Stimulated activated naive CD8-positive, alpha-beta T cell treated with anti-CD3 and anti-CD28 coated beads, Interleukin-15, Interleukin-2, amounts not matched to agents 100 ng/mL and 50 ng/mL, for 24 hours (primary cell): Measurements from ENCODE around the gene BMX.
A peak's percentile ranks its signal among the peaks of the same experiment; 100 is the strongest.

Source experiments
- H3K27ac Mint-ChIP-seq: one replicate; pipeline ENCODE4 v1.8.0; 2021; ENCODE audit warnings: mild to moderate bottlenecking, mixed read lengths
- H3K27me3 Mint-ChIP-seq: one replicate; pipeline ENCODE4 v1.8.0; 2021; ENCODE audit warnings: mixed read lengths
- H3K36me3 Mint-ChIP-seq: one replicate; pipeline ENCODE4 v1.8.0; 2021; ENCODE audit warnings: low read depth, mixed read lengths
- H3K4me1 Mint-ChIP-seq: one replicate; pipeline ENCODE4 v1.8.0; 2021; ENCODE audit warnings: low read depth, mixed read lengths
- H3K4me3 Mint-ChIP-seq: one replicate; pipeline ENCODE4 v1.8.0; 2021; ENCODE audit warnings: mild to moderate bottlenecking, mixed read lengths
- H3K9me3 Mint-ChIP-seq: one replicate; pipeline ENCODE4 v1.8.0; 2021; ENCODE audit warnings: mixed read lengths

The BMX gene

DNA sequence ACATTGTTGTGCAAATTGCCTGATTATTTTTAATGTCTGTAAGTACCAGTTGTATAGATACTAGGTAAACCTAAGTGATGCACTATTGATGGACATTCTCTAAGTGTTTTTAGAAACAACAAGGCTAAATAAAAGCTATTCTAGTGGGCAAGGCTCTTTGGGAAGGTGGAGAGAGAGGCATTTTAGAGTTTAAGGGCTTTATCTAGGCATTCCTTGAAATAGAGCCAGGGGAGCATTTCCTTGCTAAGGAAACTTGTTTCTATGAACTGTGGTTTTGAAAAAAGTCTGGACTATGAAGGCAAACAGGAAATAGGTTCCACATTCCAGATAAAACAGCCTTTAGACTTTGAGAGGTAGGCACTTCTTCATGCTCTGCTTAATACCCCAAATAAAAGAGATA, 23.8 kb downstream of the BMX start:
- Mint-ChIP-seq H3K27me3 (peaks cover 4% of the 10 kb centered on the region), H3K36me3 (no peaks in the 10 kb centered on the region), H3K4me3 (no peak overlapping the region), H3K4me1 (no peaks in the 10 kb centered on the region), H3K27ac (no peak overlapping the region), H3K9me3 (no peaks in the 10 kb centered on the region)

GRCh38 chrX:15525664-15526416, 25.2 kb downstream of the BMX start:
- Mint-ChIP-seq H3K4me1 (no peaks in the 10 kb centered on the region), H3K9me3 (no peaks in the 10 kb centered on the region), H3K27me3 (peaks cover 4% of the 10 kb centered on the region), H3K4me3 (no peak overlapping the region), H3K27ac (no peak overlapping the region), H3K36me3 (no peaks in the 10 kb centered on the region)

- no peak overlapping the region for H3K27ac Mint-ChIP-seq
- no peak overlapping the region for H3K4me3 Mint-ChIP-seq
- no peaks in the 10 kb centered on the region for H3K36me3 Mint-ChIP-seq
- H3K27me3 Mint-ChIP-seq: no peaks in the 10 kb centered on the region
- H3K9me3 Mint-ChIP-seq: no peaks in the 10 kb centered on the region
- no peaks in the 10 kb centered on the region for H3K4me1 Mint-ChIP-seq
Observed at GRCh38 chrX:15529165-15529564, 28.6 kb downstream of the BMX start.

- no peaks in the 10 kb centered on the region for H3K4me1 Mint-ChIP-seq
- H3K36me3 Mint-ChIP-seq: no peaks in the 10 kb centered on the region
- no peaks in the 10 kb centered on the region for H3K27me3 Mint-ChIP-seq
- H3K4me3 Mint-ChIP-seq: no peak overlapping the region
- no peak overlapping the region for H3K27ac Mint-ChIP-seq
- H3K9me3 Mint-ChIP-seq: no peaks in the 10 kb centered on the region
Observed at GRCh38 chrX:15530318-15530717, 29.7 kb downstream of the BMX start.

GRCh38 chrX:15546745-15547144, 46.1 kb downstream of the BMX start:
- Mint-ChIP-seq H3K36me3 (no peaks in the 10 kb centered on the region), H3K4me3 (no peak overlapping the region)

DNA sequence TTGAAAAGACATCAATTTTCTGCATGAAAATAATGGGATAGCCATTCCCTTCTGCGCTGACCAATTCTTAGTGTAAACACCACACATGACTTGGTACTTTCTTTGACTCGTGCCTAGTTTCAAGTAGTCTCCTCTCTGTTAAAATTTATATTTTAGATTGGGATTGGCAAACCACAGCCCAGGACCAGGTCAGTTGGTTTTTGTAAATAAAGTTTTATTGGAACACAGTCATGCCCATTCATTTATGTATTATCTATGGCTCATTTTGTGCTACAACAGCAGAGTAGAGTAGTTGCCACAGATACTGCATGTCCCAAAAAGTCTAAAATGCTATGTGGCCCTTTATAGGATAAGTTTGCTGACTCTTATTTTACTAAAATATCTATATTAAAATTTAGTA, 46.7 kb downstream of the BMX start:
- H3K4me1 Mint-ChIP-seq: no peaks in the 10 kb centered on the region
- H3K9me3 Mint-ChIP-seq: no peaks in the 10 kb centered on the region
- no peaks in the 10 kb centered on the region for H3K27me3 Mint-ChIP-seq
- H3K36me3 Mint-ChIP-seq: no peaks in the 10 kb centered on the region
- H3K4me3 Mint-ChIP-seq: no peak overlapping the region
- no peak overlapping the region for H3K27ac Mint-ChIP-seq

More at GRCh38 chrX:15546745-15547144, 46.1 kb downstream of the BMX start:
- no peaks in the 10 kb centered on the region for H3K9me3 Mint-ChIP-seq
- no peaks in the 10 kb centered on the region for H3K27me3 Mint-ChIP-seq
- H3K27ac Mint-ChIP-seq: no peak overlapping the region
- no peaks in the 10 kb centered on the region for H3K4me1 Mint-ChIP-seq

- H3K4me1 Mint-ChIP-seq: no peaks in the 10 kb centered on the region
- H3K36me3 Mint-ChIP-seq: no peaks in the 10 kb centered on the region
- H3K27ac Mint-ChIP-seq: no peak overlapping the region
- no peaks in the 10 kb centered on the region for H3K27me3 Mint-ChIP-seq
- H3K4me3 Mint-ChIP-seq: no peak overlapping the region
- H3K9me3 Mint-ChIP-seq: no peaks in the 10 kb centered on the region
Observed at GRCh38 chrX:15549189-15550012, 48.8 kb downstream of the BMX start.

- H3K27ac Mint-ChIP-seq: no peak overlapping the region
Observed at GRCh38 chrX:15559227-15559626, 58.6 kb downstream of the BMX start.

GRCh38 chrX:15560924-15561323, 60.3 kb downstream of the BMX start:
- Mint-ChIP-seq H3K36me3 (no peaks in the 10 kb centered on the region), H3K9me3 (no peaks in the 10 kb centered on the region), H3K4me3 (no peak overlapping the region)

More at GRCh38 chrX:15559227-15559626, 58.6 kb downstream of the BMX start:
- Mint-ChIP-seq H3K27me3 (no peaks in the 10 kb centered on the region), H3K36me3 (no peaks in the 10 kb centered on the region), H3K4me1 (no peaks in the 10 kb centered on the region), H3K9me3 (no peaks in the 10 kb centered on the region), H3K4me3 (no peak overlapping the region)

GRCh38 chrX:15563056-15563455, 62.4 kb downstream of the BMX start:
- Mint-ChIP-seq H3K4me3 (no peak overlapping the region), H3K36me3 (no peaks in the 10 kb centered on the region), H3K4me1 (no peaks in the 10 kb centered on the region), H3K9me3 (no peaks in the 10 kb centered on the region), H3K27ac (no peak overlapping the region), H3K27me3 (peaks cover 5% of the 10 kb centered on the region)

More at GRCh38 chrX:15560924-15561323, 60.3 kb downstream of the BMX start:
- H3K27me3 Mint-ChIP-seq: no peaks in the 10 kb centered on the region
- H3K4me1 Mint-ChIP-seq: no peaks in the 10 kb centered on the region
- no peak overlapping the region for H3K27ac Mint-ChIP-seq

DNA sequence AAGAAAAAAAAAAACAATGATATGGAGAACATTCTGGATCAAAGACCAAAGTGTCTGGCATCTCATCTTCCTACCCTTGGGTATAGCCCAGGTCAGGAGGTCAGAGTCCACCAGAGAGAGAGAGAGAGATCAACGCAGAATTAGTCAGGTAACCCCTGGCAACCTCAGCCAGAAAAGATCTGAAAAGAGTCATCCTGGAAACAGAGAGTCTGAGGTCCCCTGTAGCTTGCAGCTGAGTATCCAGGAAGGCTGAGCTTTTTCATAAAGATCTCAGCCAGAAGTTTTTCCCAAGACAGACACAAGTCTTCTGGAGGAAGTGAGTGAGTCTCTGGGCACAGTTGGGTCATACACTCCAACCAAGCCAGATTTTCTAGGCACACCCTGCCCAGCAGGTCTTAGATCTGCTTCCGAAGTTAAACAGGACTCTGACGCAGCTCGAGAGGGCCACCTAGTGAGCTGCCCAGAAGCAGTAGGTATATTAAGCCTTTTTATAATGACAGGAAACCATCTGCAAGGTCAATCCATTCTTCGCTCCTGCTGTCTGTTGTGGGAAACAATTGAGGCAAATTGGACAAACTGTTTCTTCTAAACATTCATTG, 64.5 kb downstream of the BMX start:
- Mint-ChIP-seq H3K4me1 (no peaks in the 10 kb centered on the region), H3K27ac (no peak overlapping the region), H3K9me3 (no peaks in the 10 kb centered on the region), H3K36me3 (no peaks in the 10 kb centered on the region), H3K27me3 (peaks cover 5% of the 10 kb centered on the region), H3K4me3 (no peak overlapping the region)

DNA sequence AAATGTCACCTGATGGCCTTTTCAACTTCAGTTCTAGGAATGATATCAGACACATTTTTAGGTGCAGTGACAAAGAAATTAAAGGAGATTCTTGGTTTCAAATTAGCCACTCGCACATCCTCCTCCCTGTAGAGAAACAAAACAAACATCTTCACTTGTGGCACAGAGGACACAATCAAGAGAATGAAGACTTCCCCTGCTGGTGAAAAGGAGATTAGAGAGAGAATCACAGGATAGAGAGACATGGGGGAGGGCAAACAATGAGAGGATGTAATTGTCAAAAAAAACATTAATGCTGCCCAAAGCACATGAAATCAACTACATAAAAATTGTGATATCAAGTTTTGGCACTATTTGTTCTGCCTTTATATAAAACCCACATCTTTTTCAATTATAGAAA, 65.6 kb downstream of the BMX start:
- Mint-ChIP-seq H3K4me3 (no peak overlapping the region), H3K27me3 (peaks cover 9% of the 10 kb centered on the region), H3K9me3 (no peaks in the 10 kb centered on the region), H3K36me3 (no peaks in the 10 kb centered on the region), H3K27ac (no peak overlapping the region), H3K4me1 (no peaks in the 10 kb centered on the region)

- no peak overlapping the region for H3K4me3 Mint-ChIP-seq
- H3K9me3 Mint-ChIP-seq: no peaks in the 10 kb centered on the region
- no peaks in the 10 kb centered on the region for H3K36me3 Mint-ChIP-seq
- peaks cover 9% of the 10 kb centered on the region for H3K27me3 Mint-ChIP-seq
- H3K27ac Mint-ChIP-seq: peak overlapping the region; percentile 52
- no peaks in the 10 kb centered on the region for H3K4me1 Mint-ChIP-seq
Observed at GRCh38 chrX:15567267-15567666, 66.7 kb downstream of the BMX start.

DNA sequence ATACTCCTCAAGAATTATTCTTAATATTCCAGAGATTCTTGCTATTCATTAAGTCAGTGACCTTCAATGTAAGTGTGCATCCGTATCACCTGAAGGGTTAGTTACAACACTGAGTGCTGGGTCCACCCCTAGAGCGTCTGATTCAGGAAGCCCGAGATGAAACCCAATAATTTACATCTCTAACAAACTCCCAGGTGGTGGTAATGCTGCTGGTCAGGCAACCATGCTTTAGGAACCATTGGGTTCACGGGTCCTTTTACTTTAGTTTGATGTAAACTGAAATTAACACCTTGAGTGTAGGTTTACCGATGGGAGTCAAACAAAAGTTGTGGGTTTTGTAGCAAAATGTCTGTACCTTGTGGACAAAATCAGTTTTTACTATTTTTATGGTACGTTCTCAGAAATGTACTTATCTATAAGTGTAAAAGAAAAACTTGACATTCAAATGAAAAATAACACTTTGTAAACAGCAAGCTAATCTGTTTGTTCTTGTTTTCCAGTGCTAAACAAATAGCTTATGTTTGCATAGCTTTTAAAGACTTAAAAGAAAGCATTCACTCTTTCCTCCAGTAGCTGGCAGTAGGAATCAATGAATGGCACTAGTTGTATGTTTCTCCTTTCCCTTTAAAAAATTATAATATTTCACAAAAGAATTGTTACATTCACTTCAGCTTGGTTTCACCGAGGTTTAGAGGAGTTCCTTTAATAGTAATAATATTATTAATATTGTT, 67.4 kb downstream of the BMX start:
- Mint-ChIP-seq H3K36me3 (no peaks in the 10 kb centered on the region), H3K27ac (no peak overlapping the region), H3K9me3 (no peaks in the 10 kb centered on the region), H3K4me1 (no peaks in the 10 kb centered on the region), H3K27me3 (peaks cover 9% of the 10 kb centered on the region), H3K4me3 (no peak overlapping the region)

- Mint-ChIP-seq H3K4me1 (no peaks in the 10 kb centered on the region), H3K27me3 (peaks cover 9% of the 10 kb centered on the region), H3K36me3 (no peaks in the 10 kb centered on the region), H3K27ac (no peak overlapping the region), H3K4me3 (no peak overlapping the region), H3K9me3 (no peaks in the 10 kb centered on the region)
Observed at GRCh38 chrX:15570145-15570544, 69.5 kb downstream of the BMX start.
